IPS DF 4.7 (cell line): Measurements from ENCODE around the gene PLXNB2.

ENCODE experiments used
- DNase-seq: peaks from one replicate; pipeline ENCODE4 v3.0.0-alpha.2; 2013; ENCODE audit warnings: low spot score; ENCODE audit errors: extremely low read depth

PLXNB2 gene

DNA sequence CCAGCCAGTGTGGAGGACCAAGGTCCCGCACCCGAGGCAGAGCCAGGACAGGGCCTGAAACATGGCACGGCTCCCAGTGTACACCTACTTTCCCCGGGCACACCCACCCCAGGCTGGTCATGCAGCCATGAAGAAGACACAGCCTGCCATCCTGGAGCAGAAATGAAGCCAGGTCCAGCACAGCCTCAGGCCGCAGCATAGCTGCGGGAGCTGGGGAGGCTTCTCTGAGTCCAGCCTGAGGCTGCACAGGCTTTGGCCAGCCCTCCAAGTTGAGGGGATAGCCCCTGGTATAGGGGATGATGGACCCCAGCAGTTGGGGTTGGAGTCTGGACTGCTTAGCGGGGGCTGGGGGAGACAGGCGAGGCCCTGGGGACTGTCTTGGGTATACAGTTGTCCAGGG is 53.5 kb downstream of the PLXNB2 start:
- DNase-seq = no peak

DNA sequence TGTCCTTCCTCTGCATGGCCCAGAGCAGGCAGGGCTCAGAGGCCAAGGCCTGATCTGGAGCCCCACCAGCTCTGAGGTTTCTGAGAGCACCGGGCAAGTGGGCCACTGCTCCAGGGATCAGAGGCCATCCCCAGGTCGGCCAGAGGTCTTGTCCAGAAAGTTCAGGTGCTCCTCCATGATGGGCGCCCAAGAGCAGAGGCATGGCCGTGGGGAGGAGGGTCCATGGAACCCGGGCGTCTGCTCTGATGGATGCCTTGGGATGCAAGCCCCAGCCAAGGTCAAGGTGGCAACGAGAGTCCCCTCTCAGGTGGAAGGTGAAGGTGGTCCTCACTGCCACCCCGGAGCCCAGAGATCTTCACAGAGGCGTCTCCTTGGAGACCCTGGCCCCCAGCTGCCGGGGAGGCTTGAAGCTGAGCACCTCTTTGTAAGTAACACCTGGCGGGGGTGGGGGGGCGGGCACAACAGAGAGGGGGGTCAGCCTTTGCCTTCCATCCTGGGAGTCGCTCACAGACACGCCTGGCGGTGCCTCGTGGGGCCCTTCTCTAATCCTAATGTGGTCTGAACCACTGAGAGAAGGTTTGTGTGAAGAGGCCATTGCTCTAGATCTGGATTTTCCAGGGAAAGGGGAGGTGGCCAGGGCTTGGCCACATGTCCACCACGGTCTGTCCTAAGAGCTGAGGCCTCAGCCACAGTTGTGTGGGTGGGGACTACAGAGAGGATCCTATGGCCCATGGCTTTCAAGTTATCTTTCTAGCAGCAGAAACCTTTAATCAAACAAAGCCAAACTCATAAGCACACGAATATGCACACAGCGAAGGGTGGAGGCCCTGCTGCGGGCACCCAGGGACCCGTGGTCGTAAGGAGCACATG is 54.2 kb downstream of the PLXNB2 start:
- DNase-seq = no peak

DNA sequence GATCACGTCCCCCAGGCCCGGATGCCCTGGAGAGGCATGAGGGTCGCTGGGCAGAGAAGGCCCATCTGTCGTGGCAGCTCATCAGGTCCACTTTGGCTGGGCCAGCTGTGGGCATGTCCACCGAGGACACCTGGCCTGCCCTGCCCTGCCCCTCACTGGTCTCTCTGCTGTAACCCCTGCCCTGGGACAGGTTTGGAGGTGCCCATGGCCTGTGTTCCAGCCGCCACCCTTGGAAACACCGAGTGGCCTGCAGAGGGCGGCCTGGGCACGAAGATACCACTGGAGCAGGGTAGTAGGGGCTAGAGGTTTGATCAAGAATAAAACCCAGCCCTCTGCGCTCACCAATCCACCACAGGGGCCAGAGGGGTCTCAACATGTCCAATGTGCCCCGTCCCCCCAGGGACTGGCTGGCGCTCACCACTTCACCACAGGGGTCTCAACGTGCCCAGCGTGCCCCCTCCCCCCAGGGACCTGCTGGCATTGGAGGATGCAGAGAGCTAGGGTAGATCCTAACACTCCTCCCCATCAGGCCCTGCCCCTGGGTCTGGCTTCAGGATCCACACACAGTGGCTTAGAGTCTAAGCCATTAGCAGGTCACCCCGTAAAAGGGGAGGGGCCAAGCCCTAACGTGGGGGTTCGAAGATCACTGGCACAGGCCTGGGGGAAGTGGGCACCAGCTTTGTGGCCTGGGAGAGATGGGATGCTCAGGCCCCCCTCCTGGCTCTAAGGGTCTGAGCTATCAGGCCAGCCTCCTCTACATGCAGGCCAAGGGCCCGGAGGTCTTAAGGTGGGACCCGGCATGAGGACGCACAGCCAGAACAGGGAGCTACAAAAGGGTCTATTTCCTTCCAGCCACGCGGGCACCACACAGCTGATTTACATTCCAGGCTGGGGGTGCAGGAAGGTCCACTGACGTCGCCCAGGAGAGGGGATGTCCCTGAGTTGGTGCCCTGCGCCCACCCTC is 55.1 kb downstream of the PLXNB2 start:
- no peak for DNase-seq

DNA sequence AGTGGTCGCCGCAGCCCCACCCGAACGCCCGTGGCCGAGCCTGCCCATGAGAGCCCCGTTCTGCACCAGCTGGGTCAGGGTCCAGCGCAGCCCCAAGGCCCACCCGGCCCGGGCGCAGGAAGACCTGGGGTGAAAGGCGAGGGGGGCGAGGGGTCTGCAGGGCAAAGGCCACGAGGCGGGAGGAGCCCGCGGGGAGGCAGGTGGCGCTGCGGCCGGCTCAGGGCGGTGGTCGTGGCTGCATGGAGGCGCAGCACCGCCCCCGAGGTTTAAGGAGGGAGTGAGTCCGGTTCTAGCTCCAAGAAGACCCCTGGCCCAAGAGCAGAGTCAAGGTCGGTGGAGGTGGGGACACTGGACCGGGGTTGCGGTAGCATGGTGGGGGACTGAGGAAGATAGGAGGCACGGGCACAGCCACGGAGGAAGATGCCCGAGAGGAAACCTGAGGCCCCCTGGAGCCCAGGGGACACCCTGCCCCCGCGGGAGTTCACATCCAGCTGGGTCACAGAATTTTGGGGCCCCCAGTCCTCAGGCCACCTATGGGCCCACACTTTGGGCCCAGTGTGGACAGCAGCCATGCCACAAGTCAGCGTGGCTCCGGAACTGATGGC is 55.9 kb downstream of the PLXNB2 start:
- no peak for DNase-seq

DNA sequence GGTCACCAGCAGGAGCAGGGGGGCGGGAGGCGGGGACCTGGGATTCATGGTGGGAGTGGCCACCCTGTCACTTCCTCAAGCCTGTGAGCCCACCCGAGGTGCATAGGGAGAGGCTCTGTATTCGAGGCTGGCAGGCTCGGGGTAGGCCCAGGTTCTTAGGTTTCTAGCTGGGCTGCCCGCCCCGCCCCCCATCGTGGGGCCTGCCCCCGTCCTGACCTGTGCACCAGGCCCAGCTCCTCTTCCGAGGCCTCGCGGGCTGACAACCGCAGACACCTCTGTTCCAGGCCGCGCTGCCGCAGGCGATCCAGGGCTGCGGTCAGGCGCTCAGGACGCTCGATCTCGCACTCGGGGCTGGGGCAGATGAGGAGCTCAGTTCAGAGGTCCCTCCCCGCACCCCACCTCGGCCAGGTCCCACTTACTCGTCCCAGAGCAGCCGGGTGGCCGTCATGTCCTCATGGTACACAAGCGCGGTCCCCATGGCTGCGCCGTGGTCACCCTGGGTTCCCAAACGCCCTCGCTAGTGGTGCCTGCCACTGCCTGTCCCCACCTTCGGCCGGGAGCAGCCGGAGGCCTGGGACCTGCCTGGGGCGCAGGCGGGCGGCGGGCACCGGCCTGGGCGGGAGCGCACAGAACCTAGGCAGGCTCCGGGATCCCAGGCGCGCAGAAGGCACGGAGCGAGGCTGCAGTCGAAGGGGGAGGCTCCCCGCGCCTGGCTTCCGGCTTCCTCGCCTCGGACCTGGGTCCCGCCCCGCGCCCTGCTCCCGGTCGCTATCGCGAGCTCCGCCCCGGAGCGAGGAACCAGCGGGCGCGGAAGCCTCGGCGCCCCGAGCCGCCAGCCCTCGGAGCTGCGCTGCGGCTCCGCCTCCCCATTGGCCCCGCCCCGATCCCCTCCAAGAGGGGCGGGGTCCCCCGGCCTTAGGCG is 56.6 kb downstream of the PLXNB2 start, which contains the start of gene HDAC10:
Gene HDAC10, minus strand, starts transcription at position 711 of the 922 bp plus-strand sequence. Its CDS starts 233 bp downstream, at position 478.
- no peak for DNase-seq

DNA sequence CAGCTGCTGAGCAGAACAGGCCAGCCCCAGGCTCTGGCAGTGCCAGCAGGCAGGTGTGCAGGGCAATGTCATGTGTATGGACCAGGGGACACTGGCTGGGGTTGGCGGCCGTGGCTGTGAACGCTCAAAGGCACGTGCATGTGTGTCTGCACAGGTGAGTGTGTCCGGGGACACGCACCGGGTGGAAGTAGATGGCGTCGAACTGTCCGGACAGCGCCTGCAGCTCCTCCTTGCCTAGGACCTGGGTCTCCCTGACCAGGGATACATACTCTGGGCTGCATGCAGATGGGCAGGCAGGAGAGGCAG is 57.2 kb downstream of the PLXNB2 start:
- DNase-seq = no peak

DNA sequence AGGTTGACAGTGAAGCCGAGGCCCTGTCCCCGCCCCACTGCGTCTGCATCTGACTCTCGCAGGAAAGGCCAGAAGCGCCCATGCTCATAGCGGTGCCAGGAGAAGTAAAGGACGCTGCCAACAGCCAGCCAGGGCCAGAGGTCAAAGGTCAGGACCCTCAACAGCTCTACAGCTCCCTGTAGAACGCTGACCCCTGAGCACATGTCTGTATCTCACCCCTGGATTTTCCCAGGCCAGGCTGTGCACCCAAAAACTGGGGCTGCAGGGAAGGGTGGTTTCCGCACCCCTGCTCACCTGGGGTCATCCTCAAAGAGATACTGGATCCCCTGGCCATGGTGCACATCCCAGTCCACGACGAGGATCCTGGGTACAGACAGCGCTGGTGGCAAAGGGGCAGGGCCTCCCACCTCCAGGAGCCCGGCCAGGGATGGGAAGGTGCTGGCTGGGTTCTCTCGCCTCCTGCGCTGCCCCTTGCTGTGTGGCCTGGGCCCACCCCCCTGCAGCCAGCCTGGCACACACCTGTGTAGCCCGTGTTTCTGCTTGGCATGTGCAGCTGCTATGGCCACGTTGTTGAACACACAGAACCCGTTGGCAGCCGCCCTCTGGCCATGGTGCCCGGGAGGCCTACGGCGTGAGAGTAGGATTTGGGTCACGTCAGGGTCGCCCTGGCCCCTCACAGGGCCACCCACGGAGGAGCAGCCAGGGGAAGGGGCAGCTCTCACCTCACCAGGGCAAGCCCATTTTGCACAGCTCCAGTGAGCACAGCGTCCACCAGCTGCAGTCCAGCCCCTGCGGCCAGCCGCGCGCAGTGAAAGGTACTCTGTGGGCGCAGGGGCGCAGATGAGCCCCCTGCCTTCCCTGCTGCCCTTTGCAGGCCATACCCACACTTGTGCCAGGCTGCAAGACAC is 57.9 kb downstream of the PLXNB2 start:
- no peak for DNase-seq

DNA sequence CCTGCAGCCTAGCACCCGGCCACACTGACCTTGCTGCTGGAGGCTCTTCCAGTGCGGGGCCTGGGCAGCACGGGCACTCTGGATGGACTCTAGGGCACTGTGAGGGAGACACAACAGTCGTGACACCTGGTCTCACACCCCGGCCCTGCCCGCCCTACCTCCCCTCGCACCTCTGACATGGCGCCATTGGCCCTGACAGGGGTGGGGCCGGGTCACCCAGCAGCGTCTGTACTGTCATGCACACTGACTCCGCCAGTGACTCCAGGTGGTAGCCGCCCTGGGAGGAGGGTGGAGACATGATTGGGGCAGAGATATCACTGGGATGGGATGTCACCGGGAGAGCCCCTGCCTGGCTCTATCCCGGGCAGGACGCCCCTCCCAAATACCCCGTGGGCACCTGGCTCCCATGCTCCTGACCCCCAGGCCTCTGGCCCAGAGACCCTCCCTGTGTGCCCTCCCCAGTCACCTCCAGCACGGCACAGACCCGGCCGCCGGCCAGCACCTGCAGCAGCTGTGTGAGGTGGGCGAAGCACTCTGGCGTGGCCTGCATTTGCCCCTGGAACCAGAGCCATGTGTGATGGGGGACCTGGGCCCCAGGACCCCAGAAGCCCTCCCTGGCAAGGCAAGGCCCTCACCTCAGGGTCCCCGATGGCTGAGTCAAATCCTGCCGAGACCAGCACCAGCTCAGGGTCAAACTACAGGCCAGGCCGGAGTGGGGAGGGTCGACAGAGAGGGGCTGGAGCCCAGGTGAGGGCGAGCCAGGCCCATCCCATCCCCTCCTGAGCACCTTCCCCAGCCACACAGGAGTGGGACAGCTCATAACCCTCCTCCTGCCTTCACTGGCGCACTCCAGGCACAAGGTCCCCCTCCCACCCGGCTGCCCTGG is 59.0 kb downstream of the PLXNB2 start:
- DNase-seq = no peak

DNA sequence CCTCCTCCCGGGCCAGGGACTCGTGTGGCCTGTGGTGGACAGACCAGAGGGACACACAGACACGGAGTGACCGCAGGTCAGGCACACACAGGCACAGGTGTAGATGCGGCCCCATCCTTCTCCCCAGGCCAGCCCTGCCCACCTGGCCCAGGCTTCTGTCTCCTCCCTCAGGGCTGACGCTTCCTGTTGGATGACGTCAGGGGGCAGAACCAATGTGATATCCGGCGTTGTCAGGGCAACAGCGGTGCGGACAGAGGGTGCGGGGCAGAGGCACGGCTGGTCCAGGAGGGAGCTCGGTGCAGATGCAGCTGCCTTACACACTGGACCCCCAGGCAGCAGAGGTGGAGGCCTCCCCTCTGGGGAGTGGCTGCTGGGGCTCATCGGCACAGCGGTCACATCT is 59.7 kb downstream of the PLXNB2 start:
- no peak for DNase-seq

DNA sequence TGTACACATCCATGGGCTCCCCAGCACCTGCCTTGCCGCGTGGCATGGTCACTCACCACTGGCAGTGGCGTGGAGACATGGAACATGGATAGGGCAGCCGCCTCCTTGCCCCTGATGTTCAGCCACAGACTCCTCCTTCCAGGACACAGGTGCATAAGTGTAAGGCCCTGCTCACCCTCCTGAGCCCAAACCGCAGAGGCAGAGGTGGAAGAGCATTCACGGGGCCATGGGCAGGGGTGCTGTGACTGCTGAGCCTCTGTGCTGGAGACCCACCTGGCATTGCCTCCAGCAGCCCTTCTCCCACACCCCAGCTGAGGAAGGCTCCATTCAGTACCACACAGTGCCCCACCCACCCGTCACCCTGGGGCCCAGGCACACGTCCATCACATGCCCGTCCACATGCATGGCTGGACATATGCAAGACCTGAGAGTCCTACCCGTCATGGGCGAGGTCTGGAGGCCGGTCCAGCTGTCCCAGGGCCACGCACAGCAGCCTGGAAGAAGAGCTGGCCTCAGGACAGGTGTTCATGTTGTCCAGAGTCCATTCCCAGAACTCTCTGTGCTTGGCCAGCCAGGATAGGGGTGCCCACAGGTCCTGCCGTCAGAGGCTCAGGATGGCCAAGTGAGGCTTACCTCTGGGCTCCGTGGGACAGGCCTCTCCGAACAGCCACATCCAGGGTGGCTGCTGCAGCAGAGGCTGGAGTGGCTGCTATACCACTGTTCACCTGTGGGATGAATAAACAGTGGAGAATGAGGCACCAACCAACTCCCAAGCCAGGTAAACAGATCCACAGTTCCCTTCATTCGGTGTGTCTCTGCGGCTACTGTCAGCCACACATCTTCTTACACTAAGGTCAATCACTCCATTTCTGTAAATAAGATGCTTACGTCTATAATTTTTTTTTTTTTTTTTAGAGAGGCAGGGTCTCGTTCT is 60.9 kb downstream of the PLXNB2 start:
- no peak for DNase-seq

DNA sequence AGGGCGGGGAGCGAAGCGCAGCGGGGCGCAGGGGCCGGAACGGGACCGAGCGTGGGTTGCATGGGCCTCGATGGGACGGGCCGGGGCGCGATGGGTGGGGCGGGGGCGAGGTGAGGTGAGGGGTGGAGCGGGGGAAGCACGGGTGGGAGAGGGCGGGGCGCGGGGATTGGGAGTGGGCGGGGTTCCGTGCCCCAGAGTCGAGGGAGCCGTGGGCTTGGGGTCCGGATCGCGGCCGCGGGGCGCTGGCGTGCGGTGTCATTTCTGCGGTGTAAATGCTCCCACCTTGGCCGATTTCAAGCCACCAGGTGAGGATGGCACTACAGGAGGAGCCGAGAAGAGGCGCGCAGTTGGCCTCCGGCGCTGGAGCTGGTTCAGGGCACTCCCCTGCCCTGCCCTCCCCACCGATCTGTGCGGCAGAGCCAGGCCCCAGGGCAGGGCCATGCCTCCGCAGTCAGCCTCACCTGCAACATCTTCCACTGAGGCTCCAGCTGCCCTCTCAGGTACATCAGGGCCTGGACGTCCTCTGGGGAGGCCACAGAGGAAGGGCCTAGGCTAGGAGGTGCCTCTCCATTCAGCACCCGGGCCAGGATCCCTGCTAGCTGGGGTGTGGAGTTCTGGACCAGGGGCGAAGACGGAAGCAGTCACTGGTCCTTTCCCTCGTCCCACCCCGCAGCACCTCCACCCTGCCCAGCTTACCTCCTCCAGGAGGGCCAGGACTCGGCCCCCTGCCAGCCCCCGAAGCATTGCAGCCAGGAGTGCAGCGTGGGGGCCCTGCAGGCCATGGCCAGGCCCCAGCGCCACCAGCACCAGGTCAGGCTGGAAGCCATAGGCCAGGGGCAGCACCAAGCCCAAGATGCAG is 62.0 kb downstream of the PLXNB2 start:
- DNase-seq = no peak

DNA sequence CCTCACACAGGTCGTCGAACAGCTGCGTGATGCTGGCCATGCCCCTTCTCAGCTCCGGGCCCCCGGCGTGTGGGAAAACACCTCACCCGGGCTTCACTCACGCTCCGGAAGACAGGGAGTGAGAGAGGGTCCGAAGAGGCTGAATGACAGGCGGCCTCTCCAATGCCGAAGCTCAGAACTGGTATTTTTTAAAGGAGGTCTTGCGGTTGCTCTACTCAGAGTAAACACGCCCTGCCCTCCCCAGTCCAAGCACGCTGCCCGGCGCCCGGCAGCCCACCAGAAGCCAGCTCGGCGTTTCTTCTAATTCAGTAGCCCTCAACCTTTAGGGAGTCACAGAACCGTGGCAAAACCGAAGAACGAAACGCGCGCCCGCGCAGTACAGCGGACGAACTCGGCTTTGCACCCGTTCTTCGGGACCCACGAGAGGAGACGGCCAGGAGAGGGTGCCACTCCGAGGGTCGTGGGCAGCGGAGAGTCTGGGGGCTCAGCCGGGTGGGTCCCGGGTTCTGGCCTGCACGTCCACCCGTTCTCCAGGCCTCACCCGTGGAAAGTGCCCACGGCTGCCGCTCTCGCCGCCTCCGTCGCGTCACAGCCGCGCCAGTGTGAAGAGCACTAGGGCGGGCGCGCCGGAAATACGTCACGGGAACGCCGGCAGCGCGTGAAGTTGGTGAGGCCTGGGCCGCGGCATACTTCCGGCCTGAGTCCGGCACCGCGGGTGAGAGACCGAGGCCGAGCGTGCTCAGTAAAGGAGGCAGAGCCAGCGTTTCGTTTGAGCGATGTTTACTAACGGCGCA is 62.8 kb downstream of the PLXNB2 start, which contains the start of gene TUBGCP6:
Gene TUBGCP6, minus strand, starts transcription at position 604 of the 794 bp plus-strand sequence. Its CDS starts 564 bp downstream, at position 40.
- no peak for DNase-seq

DNA sequence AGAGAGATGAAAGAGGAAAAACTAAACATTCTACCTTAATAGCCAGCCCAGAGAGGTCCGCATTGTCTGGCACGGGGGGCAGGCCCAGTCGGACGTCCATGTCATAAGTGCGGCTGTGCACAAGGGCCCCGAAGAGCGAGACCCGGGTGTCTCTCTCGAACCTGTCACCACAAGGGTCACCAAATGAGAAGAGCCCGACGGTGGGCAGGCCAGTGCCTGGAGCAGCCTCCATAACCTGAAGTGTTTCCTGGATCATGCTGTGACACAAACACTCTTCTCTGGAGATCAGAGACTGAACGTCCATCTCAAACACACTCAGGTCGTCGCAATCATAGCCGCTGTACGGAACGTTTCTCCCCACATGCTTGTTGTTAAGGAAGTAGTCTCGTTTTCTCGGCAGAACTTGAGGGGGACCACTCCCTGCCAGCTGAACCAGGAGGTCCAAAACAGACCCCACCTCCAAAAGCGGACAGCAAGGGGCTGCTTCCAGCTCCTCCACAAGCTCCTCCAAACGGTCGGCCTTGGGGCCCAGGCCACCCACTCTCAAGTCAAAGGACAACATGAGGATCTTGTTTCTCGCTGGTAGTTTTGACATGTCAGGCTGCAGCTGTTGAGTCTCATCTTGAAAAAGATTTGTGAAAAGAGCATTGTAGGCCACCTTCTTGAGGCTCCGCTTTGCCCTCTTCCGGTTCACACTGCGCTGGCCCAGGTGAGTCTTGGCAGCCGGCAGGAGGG is 63.6 kb downstream of the PLXNB2 start:
- DNase-seq = no peak

DNA sequence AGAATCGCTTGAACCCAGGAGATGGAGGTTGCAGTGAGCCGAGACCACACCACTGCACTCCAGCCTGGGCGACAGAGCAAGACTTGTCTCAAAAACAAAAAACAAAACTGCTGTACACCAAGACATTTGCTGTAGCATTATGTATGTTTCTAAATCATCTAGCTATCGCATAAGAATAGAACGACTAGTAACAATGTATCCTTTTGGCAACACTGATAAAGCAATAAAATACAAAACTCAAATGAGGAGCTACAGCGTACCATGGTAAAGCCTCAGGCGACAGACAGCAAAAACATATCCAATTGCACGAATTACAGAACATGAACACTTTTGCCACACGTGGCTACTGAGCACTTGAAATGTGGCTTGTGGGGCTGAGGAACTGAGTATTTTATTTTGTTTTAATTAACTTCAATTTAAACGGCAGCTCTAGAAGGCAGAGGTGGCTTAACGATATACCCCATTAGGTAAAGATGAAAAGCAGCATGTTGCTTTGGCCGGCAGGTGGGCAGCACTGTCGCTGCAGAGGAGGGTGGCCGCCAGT is 65.0 kb downstream of the PLXNB2 start:
- no peak for DNase-seq

DNA sequence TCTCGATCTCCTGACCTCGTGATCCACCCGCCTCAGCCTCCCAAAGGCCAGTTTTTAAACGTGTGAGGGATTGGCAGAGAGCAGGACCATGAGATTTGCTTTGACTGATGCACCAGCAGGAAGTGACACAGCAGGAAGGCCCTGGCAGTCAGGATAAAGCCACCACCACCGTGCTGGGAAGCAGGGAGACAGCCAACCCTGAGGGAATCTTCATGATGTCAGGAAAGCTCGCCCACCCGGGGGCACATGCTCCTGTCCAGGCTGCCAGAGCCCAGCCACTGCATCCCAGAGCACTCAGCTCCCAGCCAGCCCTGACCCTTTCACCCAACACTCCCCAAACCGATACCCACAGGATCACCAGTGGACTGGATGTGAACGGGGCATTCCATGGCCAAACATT is 68.7 kb downstream of the PLXNB2 start:
- no peak for DNase-seq
